Measurements from ENCODE around the gene VAV3.

Gene VAV3

DNA sequence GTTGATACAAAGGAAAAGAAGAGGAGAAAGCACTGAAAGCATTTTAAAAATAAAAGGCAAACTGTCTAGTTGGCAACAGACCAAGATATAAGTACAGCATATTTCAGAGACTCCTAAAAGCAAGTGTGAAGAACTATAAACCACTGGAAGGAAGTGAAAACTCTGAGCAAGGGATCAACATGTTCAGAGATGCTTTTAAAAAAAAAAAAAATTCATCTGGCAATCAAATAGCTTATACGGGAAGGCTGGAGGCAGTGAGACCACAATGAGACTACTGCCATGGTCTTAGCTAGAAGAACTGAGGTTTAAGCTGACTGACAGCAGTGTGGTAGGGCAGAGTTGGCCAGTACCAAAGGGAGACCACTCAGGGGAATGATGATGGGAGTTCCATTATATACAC, 124.3 kb downstream of the VAV3 start:
- no peak for DNase-seq

DNA sequence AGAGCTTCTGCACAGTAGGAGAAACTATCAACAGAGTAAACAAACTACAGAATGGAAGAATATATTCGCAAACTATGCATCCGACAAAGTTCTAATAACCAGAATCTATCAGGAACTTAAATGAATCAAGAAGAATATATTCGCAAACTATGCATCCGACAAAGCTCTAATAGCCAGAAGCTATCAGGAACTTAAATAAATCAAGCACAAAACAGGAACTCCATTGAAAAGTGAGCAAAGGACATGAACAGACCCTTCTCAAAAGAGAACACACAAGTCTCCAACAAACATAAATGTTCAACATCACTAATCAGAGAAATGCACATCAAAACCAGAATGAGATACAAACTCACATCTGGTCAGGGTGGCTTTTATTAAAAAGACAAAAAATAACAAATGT, 126.9 kb downstream of the VAV3 start:
- DNase-seq = no peak

DNA sequence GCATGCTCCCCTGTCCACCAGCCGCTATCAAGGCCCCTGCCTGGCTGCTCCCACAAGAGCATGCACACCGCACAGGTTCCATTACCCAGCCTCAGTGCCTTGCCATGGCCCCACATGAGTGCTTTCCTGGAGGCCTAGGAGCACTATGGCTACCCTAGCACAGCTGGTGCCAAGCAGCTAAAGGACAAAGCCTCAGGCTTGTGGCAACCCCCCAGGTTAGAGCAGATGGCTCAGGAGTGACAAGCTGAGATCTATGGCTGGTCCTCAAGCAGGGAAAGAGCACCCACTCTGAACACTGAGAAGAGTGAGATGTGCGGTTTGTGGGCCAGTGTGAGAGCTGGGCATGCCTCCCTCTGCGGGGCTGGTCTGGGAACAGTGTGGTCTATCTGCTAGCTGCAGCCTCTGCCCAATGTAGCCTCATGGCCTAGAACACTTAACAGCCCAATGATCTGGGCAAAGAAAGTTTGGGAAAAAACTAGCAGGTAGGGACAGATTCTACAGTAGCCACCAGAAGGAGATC, 129.8 kb downstream of the VAV3 start:
- DNase-seq = no peak

GRCh38 chr1:107833061-107833460, 131.9 kb downstream of the VAV3 start:
- no peak for DNase-seq

DNA sequence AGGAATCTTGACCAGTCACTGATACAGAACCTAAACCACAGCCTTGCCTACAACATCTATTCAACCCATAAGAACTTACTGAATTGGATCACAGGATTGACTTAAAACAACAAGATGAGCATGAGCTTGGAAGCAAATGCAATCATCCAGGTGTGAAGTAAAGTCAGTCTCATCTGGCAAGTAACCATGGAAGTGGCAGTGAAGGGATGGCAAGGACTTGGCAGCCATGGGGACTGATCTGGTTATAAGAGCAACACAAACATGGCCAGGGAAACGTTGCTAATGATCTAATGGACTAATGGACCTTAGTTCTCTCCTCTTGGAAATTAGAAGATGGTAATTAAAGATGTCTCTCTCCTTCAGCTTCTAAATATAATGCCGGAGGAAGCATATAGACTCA, 133.1 kb downstream of the VAV3 start:
- no peak for DNase-seq

DNA sequence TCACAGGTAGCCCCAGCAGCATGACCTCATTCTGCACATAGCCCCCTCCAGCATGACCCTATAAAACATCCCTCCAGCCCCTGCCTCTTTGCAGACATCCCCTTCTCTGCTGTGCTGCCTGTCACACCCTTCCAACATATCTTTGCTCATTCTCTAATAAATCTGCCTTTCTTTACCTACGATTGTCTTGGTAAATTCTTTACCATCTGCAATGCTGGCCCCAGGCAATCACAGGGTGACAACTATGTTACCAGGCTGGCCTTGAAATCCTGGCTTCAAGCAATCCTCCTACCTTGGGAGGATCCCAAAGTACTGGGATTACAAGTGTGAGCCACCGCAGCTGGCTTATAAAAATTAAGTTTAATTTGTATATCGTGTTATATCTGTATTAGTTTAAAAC, 134.5 kb downstream of the VAV3 start:
- no peak for DNase-seq

DNA sequence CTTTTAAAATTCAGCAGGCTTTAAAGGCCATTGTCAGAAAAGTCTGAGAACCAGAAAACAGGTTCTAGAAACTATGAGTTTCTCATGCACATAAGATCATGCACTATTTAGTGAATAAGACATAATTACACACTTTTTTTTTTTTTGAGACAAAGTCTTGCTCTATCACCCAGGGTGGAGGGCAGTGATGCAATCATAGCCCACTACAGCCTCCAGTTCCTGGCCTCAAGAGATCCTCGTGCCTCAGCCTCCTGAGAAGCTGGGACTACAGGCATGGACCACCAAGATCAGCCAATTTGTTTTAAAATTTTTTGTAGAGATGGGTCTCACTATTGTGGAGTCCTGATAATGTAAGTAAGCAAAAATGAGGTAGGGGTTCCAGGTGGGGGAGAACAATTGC, 134.9 kb downstream of the VAV3 start:
- no peak for DNase-seq

- no peak for DNase-seq
These were observed 135.8 kb downstream of the VAV3 start for GRCh38 chr1:107829036-107829770.

- no peak for DNase-seq
These were observed 140.0 kb downstream of the VAV3 start for GRCh38 chr1:107824946-107825345.

DNA sequence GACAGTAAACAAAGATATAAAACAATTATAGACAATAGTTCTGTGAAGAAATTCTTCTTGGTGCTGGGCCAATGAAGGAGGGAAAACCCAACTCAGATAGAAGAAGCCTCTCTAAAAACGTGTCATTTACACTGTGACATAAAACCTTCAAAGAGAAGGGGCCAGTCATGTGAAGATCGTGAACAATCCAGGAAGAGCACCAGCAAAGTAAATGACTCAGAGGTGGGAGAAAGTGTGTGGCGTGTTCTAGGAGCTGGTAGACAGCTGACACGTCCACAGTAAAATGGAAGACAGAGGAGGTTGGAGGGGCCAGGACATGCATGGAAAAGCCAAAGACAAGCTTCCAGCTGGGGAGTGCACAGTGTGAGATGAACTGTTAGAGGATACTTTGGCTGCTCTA, 143.6 kb downstream of the VAV3 start:
- no peak for DNase-seq

- no peak for DNase-seq
These were observed 144.2 kb downstream of the VAV3 start for GRCh38 chr1:107820801-107821200.

GRCh38 chr1:107817935-107818334, 147.0 kb downstream of the VAV3 start:
- DNase-seq = no peak

DNA sequence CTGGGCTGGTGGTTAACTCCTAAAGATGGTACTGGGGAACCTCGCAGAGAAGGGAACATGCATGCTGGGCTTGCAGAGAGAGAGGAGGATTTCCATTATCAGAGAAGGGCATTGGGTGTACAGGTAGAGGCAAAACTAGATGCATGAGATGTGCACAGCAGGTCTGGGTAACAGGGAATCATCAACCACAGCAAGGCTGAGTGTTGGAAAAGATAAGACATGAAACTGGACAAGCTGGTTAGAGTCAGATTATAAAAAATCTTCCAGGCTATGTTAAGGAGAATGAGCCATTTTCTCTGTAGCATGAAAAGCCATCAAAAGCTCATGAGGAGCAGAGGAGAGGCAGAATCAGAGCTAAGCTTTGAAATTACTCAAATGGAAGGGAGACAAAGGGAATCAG, 147.8 kb downstream of the VAV3 start:
- DNase-seq = no peak

- DNase-seq = no peak
These were observed 154.6 kb downstream of the VAV3 start for GRCh38 chr1:107810291-107810951.

GRCh38 chr1:107807855-107808254, 157.1 kb downstream of the VAV3 start:
- no peak for DNase-seq

DNA sequence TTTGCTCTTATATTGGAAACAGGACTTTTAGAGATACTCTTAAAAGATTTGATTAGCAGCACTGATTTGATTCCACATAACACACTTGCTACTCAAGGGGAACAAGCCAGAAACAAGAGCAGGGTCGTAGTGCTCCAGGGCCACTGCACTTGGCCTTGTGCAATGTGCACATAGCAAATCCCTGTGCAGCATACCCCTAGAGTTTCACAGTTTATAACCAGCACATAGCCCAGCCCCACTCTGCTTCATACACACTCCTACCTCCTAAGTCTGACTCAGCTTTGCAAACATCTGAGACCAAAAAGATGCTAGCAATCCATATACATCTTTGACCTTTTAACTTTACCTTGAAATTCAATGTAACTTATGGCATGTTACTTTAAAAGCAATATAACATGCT, 157.6 kb downstream of the VAV3 start:
- no peak for DNase-seq

DNA sequence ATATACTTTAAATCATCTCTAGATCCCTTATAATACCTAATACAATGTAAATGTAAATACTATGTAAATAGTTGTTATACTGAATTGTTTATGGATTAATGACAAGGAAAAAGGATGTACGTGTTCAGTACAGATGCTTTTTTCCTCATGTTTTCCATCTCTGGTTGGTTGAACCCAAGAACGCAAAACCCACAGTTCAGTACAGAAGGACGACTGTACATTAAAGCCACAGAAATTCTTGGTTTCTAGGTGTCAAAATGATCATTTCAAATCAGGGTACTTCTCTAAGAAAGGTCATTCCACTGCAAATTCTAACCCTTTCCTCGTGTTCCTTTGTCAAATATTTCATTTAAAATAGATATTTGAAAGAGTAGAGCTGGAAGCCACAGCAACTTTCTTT, 158.1 kb downstream of the VAV3 start:
- DNase-seq = no peak

GRCh38 chr1:107804741-107805140, 160.2 kb downstream of the VAV3 start:
- no peak for DNase-seq

- no peak for DNase-seq
These were observed 160.8 kb downstream of the VAV3 start for GRCh38 chr1:107804134-107804533.

GRCh38 chr1:107803579-107803978, 161.4 kb downstream of the VAV3 start:
- no peak for DNase-seq

DNA sequence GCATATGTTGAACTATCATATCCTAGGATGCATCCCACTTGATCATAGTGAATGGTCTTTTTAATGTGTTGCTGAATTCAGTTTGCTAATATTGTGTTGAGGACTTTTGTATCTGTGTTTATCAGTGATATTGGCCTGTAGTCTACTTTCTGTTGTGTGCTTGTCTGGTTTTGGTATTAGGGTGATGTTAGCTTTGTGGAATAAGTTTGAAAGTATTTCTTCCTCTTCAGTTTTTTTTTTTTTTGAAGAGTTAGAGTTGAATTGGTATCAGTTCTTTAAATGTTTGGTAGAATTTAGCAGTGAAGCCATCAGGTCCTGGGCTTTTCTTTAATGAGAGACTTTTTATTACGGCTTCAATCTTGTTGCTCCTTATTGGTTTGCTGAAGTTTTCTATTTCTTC, 162.3 kb downstream of the VAV3 start:
- DNase-seq = no peak

DNA sequence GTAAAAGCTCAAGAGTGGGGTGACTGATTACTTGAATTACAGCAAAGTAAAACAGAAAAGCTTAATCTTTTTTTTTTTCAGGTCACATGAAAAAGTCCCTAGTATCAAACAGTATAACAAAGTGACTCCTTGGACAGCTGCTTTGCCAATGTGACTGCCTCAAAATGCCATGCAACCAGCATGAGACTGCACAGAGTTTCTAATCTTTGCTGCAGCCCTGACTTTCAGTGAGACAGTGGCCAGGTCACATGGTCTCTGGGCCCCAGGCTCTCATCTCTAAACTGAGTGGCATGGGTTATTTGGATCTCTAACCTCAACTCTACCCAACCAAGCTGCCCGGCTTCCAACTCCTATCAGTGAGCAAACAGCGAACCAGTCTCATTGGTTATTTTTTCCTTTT, 169.0 kb downstream of the VAV3 start:
- no peak for DNase-seq

DNA sequence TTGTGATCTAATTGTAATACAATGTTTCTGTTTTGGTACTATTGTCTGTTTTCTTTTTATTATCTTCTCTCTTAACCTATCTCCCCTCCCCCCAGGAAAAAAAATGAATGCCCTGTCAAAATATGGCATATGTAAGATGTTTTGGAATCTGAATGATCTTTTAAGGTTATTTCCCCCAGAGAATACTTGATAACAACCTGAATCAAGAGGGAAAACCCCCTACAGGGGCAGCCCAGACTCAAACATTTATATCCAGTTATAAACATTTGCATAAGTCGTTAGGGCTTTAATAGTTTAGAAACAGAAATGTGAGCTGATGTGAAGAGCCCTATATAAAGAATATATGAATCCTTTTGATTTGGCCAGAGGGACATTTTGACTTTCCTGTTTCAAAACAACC, 169.5 kb downstream of the VAV3 start:
- DNase-seq = no peak

All from amygdala (tissue), 56 donors.